VCaP (cell line): ENCODE data around the gene MAP7.

ENCODE experiments used
- H3K27ac ChIP-seq: fragments of 450-650 bp; 2 replicates; pipeline ENCODE4 v1.5.1; 2017
- TF ChIP-seq, protein P1 (sequence below): fragments of 450-650 bp; conservative IDR thresholded peaks from 2 replicates; pipeline ENCODE4 v1.5.1; 2017; ENCODE audit warnings: mild to moderate bottlenecking, moderate library complexity

Gene MAP7

DNA sequence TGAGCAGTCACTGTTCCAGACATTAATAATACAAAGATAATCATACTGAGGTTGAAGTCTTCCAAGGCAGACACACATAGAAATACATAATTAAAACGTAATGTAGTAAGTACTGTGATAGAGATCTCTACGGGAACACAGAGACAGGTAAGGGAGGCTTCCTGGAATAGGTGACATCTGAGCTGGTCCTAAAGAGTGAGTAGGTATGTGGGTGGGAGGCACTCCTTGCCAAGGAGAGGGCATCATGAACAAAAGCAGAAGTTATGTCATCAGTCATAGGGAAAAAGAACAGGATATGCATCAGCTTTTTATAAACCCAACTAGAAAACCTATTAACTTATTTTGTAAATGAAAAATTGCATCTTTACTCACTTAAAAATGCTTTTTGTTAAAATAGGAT lies 110.0 kb downstream of the MAP7 start:
- H3K27ac ChIP-seq = peak overlapping the region; percentile 69
- TF ChIP-seq, protein P1, sequence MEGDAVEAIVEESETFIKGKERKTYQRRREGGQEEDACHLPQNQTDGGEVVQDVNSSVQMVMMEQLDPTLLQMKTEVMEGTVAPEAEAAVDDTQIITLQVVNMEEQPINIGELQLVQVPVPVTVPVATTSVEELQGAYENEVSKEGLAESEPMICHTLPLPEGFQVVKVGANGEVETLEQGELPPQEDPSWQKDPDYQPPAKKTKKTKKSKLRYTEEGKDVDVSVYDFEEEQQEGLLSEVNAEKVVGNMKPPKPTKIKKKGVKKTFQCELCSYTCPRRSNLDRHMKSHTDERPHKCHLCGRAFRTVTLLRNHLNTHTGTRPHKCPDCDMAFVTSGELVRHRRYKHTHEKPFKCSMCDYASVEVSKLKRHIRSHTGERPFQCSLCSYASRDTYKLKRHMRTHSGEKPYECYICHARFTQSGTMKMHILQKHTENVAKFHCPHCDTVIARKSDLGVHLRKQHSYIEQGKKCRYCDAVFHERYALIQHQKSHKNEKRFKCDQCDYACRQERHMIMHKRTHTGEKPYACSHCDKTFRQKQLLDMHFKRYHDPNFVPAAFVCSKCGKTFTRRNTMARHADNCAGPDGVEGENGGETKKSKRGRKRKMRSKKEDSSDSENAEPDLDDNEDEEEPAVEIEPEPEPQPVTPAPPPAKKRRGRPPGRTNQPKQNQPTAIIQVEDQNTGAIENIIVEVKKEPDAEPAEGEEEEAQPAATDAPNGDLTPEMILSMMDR = no peak

DNA sequence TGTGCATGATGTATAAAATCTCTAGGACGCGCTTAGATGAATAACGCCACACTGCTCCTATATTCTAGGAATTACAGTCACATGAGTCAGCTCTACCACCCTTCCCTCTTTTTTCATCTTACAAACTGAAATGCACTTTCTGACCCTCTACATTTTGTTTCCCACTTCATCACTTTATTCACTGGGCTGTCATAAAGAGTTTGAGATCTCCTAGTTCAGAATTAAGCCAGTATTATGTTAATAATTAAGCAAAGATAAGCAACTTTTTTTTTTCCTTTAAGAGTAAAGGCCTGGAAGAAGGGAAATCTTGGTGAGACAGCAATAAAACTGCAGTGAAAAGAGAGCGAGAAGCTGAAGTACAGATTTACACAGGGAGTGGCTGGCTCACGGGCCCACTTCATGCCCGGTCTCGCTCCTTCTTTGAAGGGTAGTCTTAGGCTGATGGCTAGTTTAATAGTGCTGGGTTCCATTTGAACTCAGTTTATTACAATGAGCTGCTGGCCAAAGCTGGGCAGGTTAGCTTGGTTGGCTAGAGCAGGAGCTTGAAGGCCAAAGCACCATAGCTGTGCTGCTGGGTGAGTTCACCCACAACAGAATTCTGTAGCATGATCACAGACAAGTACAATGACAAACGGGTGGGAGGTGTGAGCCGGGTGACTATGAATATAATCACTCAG lies 110.6 kb downstream of the MAP7 start:
- TF ChIP-seq, protein P1 = no peak
- H3K27ac ChIP-seq = peak overlapping the region; percentile 69

DNA sequence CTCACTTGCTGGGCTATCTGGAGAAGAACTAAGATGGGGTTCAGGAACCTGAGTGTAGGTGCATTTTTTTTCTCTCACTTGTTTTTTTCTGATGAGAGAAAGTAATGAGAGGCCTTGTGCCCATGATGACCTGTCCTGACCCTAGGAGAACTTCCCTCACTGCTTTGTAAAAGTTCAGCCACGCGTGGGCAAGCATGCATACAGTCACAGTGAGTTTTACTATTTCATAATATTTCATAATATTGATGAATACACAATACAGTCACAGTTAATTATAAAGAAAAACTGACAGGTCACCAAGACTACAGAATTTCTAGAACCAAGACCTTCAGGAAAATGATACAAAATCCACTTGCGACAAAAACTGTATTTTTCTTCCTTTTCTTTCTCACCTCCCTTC lies 111.8 kb downstream of the MAP7 start:
- no peak overlapping the region for H3K27ac ChIP-seq
- TF ChIP-seq, protein P1 = no peak

DNA sequence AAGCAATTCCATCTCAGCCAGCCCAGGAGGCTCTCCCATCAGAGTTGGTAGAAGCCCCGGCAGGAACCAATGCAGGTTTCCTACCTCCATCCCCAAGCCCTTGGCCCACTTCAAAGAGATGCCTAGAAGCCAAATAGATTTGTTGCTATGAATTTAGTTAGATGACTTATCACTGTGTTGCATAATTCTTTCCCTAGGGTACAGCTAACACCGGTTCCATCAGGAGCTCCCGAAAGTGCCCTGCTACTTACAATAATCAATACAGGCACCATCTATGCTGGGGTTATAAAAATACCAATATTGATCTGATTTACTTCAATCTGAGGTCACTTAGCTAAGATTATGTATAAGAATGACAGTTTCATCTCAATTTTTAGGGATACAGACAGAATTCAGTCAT lies 113.0 kb downstream of the MAP7 start:
- TF ChIP-seq, protein P1 = no peak
- H3K27ac ChIP-seq = no peak overlapping the region

DNA sequence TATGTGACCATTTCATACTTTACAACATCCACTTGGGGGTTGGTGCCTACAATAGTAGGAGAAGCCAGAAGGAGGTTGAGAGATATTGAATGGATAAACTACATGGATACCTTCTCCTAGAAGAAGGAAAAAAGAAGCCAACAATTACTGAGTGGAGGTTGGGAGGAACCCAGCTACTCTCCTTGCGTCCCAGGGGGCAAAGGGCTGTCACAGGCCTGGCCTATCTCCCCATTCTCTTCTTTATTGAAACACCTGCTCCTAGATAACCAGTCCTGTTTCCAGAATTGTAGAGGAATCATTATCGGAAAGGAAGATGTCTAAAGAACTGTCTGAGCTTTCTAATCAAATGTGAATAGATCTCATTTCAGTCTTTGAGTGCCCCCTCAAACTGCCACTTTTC lies 115.1 kb downstream of the MAP7 start:
- TF ChIP-seq, protein P1 = no peak
- peak overlapping the region; percentile 67 for H3K27ac ChIP-seq

DNA sequence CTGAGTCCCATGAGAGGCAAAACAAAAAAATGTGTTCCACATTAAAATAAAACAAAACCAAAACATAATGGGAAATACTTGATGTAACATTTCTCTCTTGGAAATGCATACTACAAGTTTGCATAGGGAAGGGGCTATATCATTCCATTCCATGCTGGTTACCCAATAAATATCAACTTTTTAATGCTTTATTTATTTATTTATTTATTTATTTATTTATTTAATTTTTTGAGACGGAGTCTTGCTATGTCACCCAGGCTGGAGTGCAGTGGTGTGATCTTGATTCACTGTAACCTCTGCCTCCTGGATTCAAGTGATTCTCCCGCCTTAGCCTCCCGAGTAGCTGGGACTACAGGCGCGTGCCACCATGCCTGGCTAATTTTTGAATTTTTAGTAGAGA lies 118.9 kb downstream of the MAP7 start:
- peak overlapping the region; percentile 55; the same call in 1 of the 2 replicates for H3K27ac ChIP-seq

DNA sequence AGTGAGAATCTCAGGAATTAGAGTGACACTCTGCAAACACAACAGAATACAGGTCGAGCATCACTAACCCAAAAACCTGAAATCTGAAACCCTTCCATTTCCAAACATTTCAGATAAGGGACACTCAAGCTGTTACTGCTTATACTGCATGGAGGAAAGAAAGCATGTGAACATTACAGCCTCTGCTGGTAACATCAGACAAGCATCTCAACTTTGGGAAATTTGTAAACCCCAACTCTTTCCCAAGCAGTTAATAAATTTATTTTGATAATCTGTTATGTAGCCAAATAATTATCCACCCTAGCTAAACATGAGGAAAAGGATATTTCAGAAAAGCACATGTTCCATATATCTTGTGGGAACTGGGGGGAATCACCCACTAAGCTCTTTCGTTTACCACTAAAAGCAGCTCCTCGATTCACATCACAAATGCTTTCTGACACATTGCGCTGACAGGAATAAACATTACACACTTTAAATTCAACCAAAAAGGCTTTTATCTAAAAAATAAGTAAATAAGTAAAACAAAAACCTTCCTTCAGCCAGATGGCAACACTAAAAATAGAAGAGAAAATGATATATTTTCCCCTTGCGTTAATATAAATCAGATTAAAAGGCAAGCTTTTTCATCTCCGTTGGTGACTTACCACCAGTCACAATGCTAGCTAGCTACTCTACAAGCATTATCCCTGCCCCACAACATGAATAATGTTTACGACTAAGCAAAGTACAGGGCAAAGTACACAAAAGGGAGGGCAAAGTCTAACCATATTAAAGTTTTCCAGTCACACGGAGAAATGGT lies 120.8 kb downstream of the MAP7 start:
- H3K27ac ChIP-seq = peak overlapping the region; percentile 55
- TF ChIP-seq, protein P1 = no peak

DNA sequence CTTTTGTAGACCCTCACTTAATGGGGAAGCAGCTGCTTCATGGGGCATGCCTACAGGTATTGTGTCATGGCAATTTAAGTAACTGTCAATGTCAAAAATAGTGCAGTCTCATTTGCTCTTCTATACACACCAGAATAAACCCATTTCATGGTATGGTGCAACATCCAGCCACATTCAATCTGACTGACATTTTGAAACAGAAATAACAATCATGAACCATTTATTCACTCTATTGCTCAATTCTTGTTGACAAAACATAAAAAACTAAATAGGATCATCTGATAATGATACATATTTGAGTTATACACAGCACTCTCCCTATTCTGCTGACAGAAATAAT lies 122.9 kb downstream of the MAP7 start:
- TF ChIP-seq, protein P1 = no peak
- H3K27ac ChIP-seq = no peak overlapping the region
